Upper lobe of left lung (tissue), 6 donors: ENCODE measurements around the gene MAG. TPM values are rescaled to one million over a fixed set of nuclear protein-coding genes. Genes with fewer than 3 reads are reported as not detected.
"Not testable (repeated sequence)": the region's sequence is repeated elsewhere in the genome, so short reads cannot be mapped to it uniquely, and the experiment has no call there.

Experiments
- ATAC-seq, 2 donors: fragments of 200-7000 bp; cut with Tn5 transposase; one replicate each; pipeline ENCODE4 v1.9.1; 2022; ENCODE audit warnings: mild to moderate bottlenecking in 2 of 2, moderate library complexity in 2 of 2; ENCODE audit not compliant: low FRiP score in 2 of 2
- DNase-seq, 2 donors: peaks; one replicate each; pipeline ENCODE4 v3.0.0-alpha.2; 2019 to 2020
- H3K27ac ChIP-seq, 4 donors: fragments of 200-600 bp; sonication (generic); one replicate each; pipeline ENCODE4 v1.5.1; 2016 to 2019
- H3K27me3 ChIP-seq, 4 donors: fragments of 200-600 bp; sonication (generic); one replicate each; pipeline ENCODE4 v1.5.1; 2017 to 2019
- H3K36me3 ChIP-seq, 4 donors: fragments of 200-600 bp; sonication (generic); one replicate each; pipeline ENCODE4 v1.5.1; 2016 to 2019
- H3K4me1 ChIP-seq, 4 donors: fragments of 200-600 bp; sonication (generic); one replicate each; pipeline ENCODE4 v1.5.1; 2018 to 2019
- H3K4me3 ChIP-seq, 4 donors: fragments of 200-600 bp; sonication (generic); one replicate each; pipeline ENCODE4 v1.5.1; 2017 to 2019; ENCODE audit warnings: mild to moderate bottlenecking in 2 of 4, moderate library complexity in 1 of 4
- H3K9me3 ChIP-seq, 4 donors: fragments of 200-600 bp; sonication (generic); one replicate each; pipeline ENCODE4 v1.5.1; 2018 to 2019
- CTCF ChIP-seq, 6 experiments: fragments of 450-650 bp in 4 of 6; fragments of 200-600 bp in 2 of 6; sonication (generic) in 2 of 6; IDR thresholded peaks; one replicate each; pipeline ENCODE4 v1.5.1; 2016 to 2019; ENCODE audit warnings: antibody characterized with exemption in 6 of 6
- EP300 ChIP-seq, 4 donors: sonication (generic); formaldehyde crosslinking; IDR thresholded peaks; one replicate each; pipeline ENCODE4 v1.5.1; 2017; ENCODE audit warnings: antibody characterized with exemption in 4 of 4, control low read depth in 2 of 4
- POLR2A ChIP-seq, 4 donors: fragments of 450-650 bp; IDR thresholded peaks; one replicate each; pipeline ENCODE4 v1.5.1; 2016 to 2017; ENCODE audit warnings: antibody characterized with exemption in 4 of 4, mild to moderate bottlenecking in 2 of 4
- POLR2AphosphoS5 ChIP-seq, 2 donors: sonication (generic); formaldehyde crosslinking; IDR thresholded peaks; one replicate each; pipeline ENCODE4 v1.5.1; 2017; ENCODE audit warnings: antibody characterized with exemption in 2 of 2
- WGBS, 2 donors: methylation state at CpG; one replicate each; pipeline ENCODE4 v1.1.5; 2017 to 2018; 5-methylcytosine and 5-hydroxymethylcytosine counted together
- total RNA-seq, 6 donors: library from RNA; depleted of rRNA in 4 of 6; stranded (reverse); fragments of >200 nt in 4 of 6; gene quantifications; one replicate each; pipeline versions ENCODE4 v1.1.0 to v1.2.1, GENCODE V29; 2016 to 2021
- donor health status: DM: no; HTN: no; CAD: no; lungs with moderate emphysema.
- donor health status: DM: no; HTN: yes; CAD: no; lungs with severe emphysema.

MAG gene
- total RNA-seq, 6 donors from 2014 or later: 0.51 to 6.2 (median 2.2) TPM; not detected in 2

DNA sequence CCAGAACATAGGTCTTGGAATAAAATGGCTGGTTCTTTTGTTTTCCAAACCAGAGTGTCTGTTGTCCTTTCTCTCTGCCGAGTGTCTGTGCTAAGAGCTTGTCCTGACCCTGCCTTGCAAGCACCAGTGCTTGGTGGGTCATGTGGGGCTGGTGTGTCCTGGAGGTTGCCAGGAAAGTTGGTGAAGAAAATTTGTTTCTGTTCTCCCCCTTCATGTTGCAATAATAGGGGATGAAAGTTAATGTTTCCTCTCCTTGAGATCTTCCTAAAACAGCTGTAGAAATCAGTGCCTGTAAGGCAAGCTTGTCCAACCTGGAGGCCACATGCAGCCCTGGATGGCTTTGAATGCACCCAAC, 6.9 kb upstream of the MAG start:
- Histone ChIP-seq H3K27ac (no peak overlapping the region), H3K27me3 (no peaks in the 10 kb centered on the region), H3K36me3 (peaks cover 0 to under 1% (median 0%) of the 10 kb centered on the region in 4 donors), H3K4me3 (no peak overlapping the region), H3K4me1 (peaks cover 0 to 10% (median 6%) of the 10 kb centered on the region in 4 donors), H3K9me3 (no peaks in the 10 kb centered on the region)
- ATAC-seq (no peak), DNase-seq (no peak)
- peak in 1 of 4 donors; percentile 41 for TF ChIP-seq POLR2A (IDR thresholded peaks at IDR 0.05)
- no peak for TF ChIP-seq CTCF (IDR thresholded peaks at IDR 0.05)
- 33 to 50% methylated on average over 1 of the region's 1 CpG for WGBS, 2 donors

GRCh38 chr19:35285465-35285864, 6.5 kb upstream of the MAG start:
- WGBS, 2 donors: 89 to 98% methylated on average over 3 of the region's 3 CpGs
- H3K36me3 ChIP-seq, H3K27ac ChIP-seq, ATAC-seq, DNase-seq, H3K4me1 ChIP-seq, H3K4me3 ChIP-seq, H3K9me3 ChIP-seq, H3K27me3 ChIP-seq: not testable (repeated sequence)

DNA sequence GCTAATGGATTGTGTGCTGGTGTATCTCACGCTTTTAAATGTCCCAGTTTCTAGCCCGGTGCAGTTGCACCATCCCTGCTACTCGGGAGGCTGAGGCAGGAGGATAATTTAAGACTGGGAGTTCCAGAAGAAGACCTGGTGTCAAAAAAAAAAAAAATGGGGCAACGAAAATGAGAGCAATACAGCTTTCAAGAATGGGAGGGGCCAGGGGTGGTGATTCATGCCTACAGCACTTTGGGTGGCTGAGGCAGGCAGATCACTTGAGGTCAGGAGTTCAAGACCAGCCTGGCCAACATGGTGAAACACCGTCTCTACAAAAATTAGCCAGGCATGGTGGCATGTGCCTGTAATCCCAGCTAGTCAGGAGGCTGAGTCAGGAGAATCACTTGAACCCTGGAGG, 5.9 kb upstream of the MAG start:
- H3K9me3 ChIP-seq, H3K27ac ChIP-seq, H3K27me3 ChIP-seq, H3K36me3 ChIP-seq, ATAC-seq, H3K4me1 ChIP-seq, DNase-seq, H3K4me3 ChIP-seq: not testable (repeated sequence)
- 79 to 85% methylated on average over 5 of the region's 5 CpGs for WGBS, 2 donors

DNA sequence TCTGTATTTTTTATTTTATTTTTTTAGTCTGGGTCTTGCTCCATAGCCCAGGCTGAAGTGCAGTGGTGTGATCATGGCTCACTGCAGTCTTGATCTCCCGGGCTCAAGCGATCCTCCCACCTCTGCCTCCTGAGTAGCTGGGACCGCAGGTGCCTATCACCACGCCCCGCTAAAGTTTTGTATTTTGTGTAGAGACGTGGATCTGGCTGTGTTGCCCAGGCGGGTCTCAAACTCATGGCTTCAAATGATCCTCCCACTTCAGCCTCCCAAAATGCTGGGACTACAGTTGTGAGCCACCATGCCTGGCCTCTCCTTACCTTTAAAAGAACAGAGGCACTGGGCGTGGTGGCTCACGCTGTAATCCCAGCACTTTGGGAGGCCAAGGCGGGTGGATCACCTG, 4.2 kb upstream of the MAG start:
- Histone ChIP-seq H3K4me3 (no peak overlapping the region), H3K36me3 (no peaks in the 10 kb centered on the region), H3K27ac (no peak overlapping the region), H3K27me3 (no peaks in the 10 kb centered on the region), H3K9me3 (no peaks in the 10 kb centered on the region), H3K4me1 (peaks cover 0 to 2% (median 0%) of the 10 kb centered on the region in 4 donors)
- 92 to 97% methylated on average over 10 of the region's 10 CpGs for WGBS, 2 donors
- ATAC-seq: no peak
- TF ChIP-seq CTCF (IDR thresholded peaks at IDR 0.05): no peak
- TF ChIP-seq EP300 (IDR thresholded peaks at IDR 0.05): no peak
- TF ChIP-seq POLR2AphosphoS5 (IDR thresholded peaks at IDR 0.05): no peak
- no peak for TF ChIP-seq POLR2A (IDR thresholded peaks at IDR 0.05)
- DNase-seq: no peak

- Histone ChIP-seq H3K4me3 (no peak overlapping the region), H3K4me1 (no peaks in the 10 kb centered on the region), H3K27ac (no peak overlapping the region), H3K9me3 (no peaks in the 10 kb centered on the region), H3K36me3 (no peaks in the 10 kb centered on the region), H3K27me3 (no peaks in the 10 kb centered on the region)
- TF ChIP-seq CTCF (IDR thresholded peaks at IDR 0.05) (no peak), POLR2A (IDR thresholded peaks at IDR 0.05) (no peak), POLR2AphosphoS5 (IDR thresholded peaks at IDR 0.05) (no peak), EP300 (IDR thresholded peaks at IDR 0.05) (no peak)
- ATAC-seq (no peak), DNase-seq (no peak)
- 48 to 51% methylated on average over 2 of the region's 2 CpGs for WGBS, 2 donors
Measured at GRCh38 chr19:35288331-35288730, 3.6 kb upstream of the MAG start.

DNA sequence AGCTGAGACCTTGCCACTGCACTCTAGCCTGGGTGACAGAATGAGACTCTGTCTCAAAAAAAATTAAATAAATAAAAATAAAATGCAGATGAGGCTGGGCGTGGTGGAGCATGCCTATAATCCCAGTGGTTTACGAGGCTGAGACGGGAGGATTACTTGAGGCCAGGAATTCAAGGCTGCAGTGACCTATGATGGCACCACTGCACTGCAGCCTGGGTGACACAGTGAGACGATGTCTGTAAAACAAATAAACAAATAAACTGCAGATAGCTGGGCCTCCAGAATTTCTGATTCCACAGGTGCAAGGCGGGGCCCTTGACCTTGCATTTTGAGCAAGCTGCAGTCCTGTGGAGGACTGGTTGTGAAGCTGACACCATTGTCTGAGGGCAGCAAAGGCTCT, 3.1 kb upstream of the MAG start:
- no peak for DNase-seq

More for the DNA sequence above, 3.1 kb upstream of the MAG start:
- no peaks in the 10 kb centered on the region for H3K9me3 ChIP-seq
- H3K27ac ChIP-seq: no peak overlapping the region
- ATAC-seq: no peak
- no peaks in the 10 kb centered on the region for H3K4me1 ChIP-seq
- H3K27me3 ChIP-seq: no peaks in the 10 kb centered on the region
- TF ChIP-seq EP300 (IDR thresholded peaks at IDR 0.05) (no peak), POLR2A (IDR thresholded peaks at IDR 0.05) (no peak), CTCF (IDR thresholded peaks at IDR 0.05) (no peak), POLR2AphosphoS5 (IDR thresholded peaks at IDR 0.05) (no peak)
- H3K4me3 ChIP-seq: no peak overlapping the region
- H3K36me3 ChIP-seq: no peaks in the 10 kb centered on the region
- 76 to 97% methylated on average over 5 of the region's 5 CpGs for WGBS, 2 donors
